ELR (cell line): ENCODE results near the gene RPL31.
A peak's percentile ranks its signal among the peaks of the same experiment; 100 is the strongest.

Source experiments
- DNase-seq: peaks from one replicate; pipeline ENCODE4 v3.0.0-alpha.2; 2015; ENCODE audit warnings: low read depth

The RPL31 gene

GRCh38 chr2:101001691-101002561 lies at the start of gene RPL31:
Gene RPL31 (plus strand): TSS chr2:101002289. CDS start chr2:101002702, 413 bp downstream.
- peak; percentile 98 for DNase-seq

- DNase-seq, result no peak
Observed at GRCh38 chr2:100952512-100952911, 49.6 kb upstream of the RPL31 start.

- no peak for DNase-seq
Observed at GRCh38 chr2:100953406-100954043, 48.6 kb upstream of the RPL31 start.

- DNase-seq, result no peak
Observed at GRCh38 chr2:100954044-100954420, 48.1 kb upstream of the RPL31 start.

- DNase-seq, result no peak
Observed at GRCh38 chr2:100955226-100955625, 46.9 kb upstream of the RPL31 start.

- DNase-seq, result no peak
Observed at GRCh38 chr2:100956081-100956480, 46.0 kb upstream of the RPL31 start.

GRCh38 chr2:100957996-100958653 lies 44.0 kb upstream of the RPL31 start:
- DNase-seq, result peak; percentile 56

DNA sequence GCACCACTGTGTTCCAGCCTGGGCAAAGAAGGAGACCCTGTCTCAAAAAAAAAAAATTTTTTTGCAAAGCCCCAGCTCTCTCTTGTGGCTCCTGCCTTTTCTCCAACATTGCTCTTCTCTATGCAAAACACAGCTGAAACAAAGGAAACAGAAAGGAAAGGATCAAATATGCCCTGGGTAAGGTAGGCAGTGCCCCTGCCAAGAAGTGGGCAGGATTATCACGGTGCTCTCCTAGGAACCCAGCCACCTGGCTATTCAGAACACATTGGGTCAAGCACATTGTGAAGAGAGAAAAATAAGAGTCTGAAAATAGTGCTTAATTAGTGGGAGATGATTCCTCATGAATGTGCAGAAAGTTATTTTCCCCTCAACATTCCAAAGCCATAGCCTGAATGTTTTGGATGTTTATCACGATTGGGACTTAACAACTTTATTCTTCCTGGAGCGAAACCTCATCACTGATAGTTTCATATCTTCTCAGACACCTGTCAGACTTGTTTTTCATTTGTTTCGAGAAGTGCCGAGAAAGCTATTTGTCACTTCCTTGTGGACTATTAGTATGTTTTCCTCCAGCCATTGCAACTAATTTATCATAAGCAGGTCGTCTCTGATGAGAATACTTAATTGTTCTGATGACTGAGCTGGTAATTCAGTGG lies 42.7 kb upstream of the RPL31 start:
- peak; percentile 65 for DNase-seq

- peak; percentile 31 for DNase-seq
Observed at GRCh38 chr2:100960688-100961087, 41.4 kb upstream of the RPL31 start.

DNA sequence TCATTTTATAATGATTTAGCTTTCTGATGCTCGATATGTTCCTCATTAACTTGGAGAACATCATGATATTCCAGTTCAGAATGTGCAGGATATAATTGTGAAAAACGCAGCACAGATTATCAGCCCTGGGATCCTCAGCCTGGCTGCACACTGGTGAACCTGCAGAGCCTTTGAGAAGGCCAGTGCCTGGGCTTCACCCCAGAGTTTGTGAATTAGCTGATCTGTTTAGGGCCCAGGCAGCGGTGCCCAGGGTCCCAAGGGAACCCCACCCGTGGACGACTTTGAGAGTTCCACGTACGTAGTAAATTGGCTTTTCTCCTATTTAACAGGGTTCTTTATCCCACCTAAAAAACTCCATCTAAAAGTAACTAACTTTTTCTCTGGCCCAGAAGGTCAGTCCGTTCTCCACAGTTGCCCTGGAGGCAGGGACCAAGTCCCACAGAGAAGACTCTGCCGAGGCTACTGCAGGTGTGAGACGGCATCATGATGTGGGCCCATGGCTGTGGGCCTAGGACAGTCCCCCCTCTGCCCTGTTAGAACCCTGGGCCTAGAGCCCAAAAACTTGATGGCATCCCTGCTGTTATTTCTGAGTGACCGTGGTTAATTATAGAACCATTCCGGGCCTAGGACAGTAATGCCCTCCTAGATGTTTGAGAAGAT lies 39.6 kb upstream of the RPL31 start:
- no peak for DNase-seq

DNA sequence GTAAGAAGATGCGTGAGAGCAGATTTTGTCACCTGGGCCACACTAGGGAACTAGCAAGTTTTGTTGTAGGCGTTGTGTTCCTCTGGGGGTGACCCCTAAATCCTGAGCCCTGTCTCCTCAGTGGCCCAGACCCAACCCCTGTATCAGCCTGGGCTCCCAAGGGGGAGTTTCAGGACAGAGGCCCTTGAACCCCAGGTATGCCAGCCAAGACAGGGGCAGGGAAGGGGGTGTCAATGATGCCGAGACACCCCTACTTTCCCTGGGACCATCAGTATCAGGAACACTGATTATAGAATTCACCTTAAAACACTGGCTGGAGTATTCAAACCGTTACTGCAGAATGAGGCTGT lies 39.1 kb upstream of the RPL31 start:
- DNase-seq, result no peak

DNA sequence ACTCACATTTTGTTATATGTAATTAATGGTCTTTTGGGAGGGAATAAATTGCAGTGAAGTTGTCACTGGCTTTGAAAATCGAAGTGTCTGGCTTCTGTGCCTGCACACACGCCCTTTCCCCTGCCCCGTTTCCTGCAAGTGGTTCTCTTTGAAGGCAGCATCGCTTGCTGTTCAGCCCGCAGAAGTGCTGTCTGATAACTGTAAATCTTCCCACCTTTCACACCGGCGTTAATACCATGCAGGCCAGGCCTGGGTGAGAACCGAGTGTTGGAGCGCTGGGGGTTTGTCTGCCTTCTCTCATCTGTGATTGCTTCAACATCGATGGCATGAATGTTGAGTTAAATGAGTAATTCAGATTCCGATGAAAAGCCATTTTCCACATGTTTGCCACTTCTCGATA lies 37.9 kb upstream of the RPL31 start:
- no peak for DNase-seq

DNA sequence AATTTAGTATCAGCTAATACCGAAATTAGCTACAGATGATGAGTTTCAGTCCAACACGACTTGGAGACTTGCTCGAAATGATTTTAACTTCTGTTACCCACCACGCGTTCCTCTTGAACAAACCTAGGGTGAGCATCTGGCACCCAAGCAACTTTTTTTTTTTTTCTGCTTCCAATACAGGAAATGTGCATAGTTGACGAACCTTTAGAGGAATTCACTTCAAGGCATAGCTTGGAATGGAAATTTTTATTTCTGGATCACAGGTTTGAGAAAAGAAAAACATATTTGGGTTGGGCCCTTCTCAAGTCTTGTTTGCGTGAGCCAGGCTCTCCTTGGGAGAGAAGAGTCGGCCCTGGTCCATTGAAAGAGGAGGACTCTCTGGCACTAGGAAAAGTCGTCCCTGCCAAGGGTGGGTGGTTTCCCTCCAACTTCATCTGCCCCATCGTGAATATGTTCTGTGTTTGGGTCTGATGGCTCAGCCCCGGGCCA lies 37.4 kb upstream of the RPL31 start:
- DNase-seq, result no peak

- no peak for DNase-seq
Observed at GRCh38 chr2:100965596-100965995, 36.5 kb upstream of the RPL31 start.

- no peak for DNase-seq
Observed at GRCh38 chr2:100967716-100968115, 34.4 kb upstream of the RPL31 start.

DNA sequence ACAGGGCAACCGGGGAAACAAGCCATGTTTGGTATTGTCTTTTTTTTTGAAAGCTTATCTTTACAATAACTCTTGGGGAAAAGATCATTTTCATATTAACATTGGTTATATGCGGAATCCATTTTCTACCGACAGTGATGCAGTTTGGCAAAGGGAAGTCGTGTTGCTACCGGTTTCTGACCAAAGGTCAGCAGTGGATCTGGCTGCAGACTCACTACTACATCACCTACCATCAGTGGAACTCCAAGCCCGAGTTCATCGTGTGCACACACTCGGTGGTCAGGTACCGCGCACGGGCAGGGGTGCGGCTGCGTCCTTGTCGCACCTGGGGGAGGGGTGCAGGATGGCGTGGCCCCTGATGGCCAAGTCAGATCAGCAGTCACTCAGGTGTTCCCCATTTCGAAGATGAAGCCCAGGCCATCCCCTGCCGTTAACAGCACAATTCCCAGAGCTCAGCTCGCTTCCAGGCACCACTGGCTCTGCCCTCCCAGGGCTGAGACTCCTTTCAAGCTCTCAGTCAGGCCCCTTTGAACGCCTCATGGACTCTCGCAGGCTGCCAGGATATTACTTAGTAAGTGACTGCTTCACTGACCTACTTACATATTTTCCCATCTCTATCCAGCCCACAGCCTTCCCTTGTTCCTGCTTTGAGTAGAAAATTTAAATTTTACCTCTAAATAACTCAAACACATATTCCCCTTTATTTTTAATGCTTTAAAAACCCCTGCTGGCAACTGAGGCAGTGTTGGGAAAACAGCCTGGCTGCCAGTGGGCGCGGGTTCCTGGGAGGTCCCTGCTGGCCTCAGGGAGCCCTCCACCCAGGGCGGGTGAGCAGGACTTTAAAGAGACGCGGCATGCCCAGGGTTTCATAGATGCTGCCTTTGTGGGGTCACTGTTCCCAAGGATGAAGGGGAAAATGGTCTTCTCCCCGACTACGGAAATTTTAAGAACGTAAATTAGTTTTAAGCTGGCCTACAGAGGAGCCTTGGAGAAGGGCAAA lies 33.6 kb upstream of the RPL31 start:
- no peak for DNase-seq

DNA sequence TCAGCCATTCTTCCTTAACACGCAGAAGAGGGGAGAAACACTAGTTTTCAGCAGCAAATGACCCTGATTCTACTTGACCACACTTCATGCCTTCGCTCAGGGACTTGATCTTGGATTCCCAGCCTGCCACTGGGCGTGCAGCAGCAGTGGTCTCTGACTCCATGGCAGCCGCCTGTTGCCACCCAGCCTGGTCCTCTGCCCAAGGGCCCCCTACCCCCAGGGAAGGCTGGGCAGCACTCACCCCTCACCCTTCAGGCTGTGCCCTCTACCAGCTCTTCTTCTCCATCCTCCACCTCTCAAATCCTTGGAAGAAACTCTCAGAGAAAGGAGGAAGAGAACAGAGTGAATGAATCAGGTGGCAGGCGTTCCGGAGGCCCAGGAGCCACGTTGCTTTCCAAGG lies 32.1 kb upstream of the RPL31 start:
- no peak for DNase-seq

GRCh38 chr2:100971221-100971620 lies 30.9 kb upstream of the RPL31 start:
- no peak for DNase-seq

DNA sequence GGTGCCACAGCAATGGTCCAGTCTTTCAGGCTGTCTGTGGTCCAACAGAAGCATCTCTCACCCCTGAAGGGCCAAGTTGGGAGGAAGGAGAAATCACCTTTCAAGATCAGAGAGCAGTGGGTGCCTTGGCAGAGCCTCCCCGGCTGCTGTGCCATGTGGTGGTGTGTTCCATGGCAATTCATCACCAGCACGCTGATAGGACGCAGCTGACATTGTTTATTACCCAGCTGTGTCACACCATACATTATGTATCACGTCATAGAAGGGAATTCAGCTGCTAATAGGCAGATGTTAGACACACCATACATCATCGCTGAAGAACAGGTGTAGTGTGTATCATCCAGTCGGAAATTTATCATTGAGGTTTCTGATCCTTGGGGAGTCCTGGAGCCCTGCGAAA lies 29.6 kb upstream of the RPL31 start:
- no peak for DNase-seq

DNA sequence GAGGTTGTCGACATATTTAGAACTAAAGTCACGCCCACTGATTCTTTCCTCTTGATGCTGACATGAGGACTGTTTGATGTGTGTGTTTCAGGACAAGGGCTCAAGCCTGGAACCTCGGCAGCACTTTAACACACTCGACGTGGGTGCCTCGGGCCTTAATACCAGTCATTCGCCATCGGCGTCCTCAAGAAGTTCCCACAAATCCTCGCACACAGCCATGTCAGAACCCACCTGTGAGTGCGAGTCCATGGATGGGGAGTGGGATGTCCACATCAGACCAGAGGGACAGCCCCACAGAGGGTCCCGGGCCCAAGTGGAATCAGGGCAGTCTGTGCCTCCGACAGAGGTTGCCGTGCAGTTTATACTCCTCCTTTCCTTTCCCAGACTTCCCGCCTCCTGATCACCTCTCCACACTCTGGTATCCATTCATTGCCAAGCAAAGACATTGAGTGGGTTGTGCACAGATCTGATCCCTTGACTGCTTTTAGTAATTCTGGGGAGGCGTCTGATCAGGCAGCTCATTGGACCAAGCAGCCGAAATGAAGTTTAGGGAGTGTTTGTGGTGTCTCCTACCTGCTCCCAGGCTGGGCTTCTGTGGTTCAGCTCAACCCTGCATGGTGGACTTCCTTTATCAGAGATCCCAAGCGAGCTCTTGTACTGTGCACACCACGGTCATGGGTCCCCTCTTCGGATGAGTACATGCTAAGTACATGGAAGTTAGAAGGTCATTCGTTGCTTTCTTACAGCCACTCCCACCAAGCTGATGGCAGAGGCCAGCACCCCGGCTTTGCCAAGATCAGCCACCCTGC lies 27.2 kb upstream of the RPL31 start:
- no peak for DNase-seq
